Renal cortical epithelial cell (primary cell): ENCODE results near the gene PSMG1. TPM values are rescaled to one million over a fixed set of nuclear protein-coding genes. Genes with fewer than 3 reads are reported as not detected.
"Not testable (repeated sequence)": the region's sequence is repeated elsewhere in the genome, so short reads cannot be mapped to it uniquely, and the experiment has no call there.

Source experiments
- DNase-seq: peaks from one replicate; pipeline ENCODE4 v3.0.0-alpha.2; 2011; ENCODE audit warnings: low read depth
- total RNA-seq: library from RNA; depleted of rRNA; stranded (reverse); fragments of >200 nt; gene quantifications from 2 replicates; pipeline ENCODE4 v1.2.3, GENCODE V29; 2014

Gene PSMG1
- 32.2 and 54.2 TPM in 2 replicates for total RNA-seq

GRCh38 chr21:39183272-39184049 lies at the start of gene PSMG1:
PSMG1 (minus strand) TSS chr21:39183451; CDS start chr21:39183385, 66 bp downstream.
- peak; percentile 72 for DNase-seq

GRCh38 chr21:39232861-39233291 lies 49.6 kb upstream of the PSMG1 start:
- peak; percentile 2 for DNase-seq

GRCh38 chr21:39224930-39225329 lies 41.7 kb upstream of the PSMG1 start:
- DNase-seq, result no peak

GRCh38 chr21:39221997-39222486 lies 38.8 kb upstream of the PSMG1 start:
- no peak for DNase-seq

GRCh38 chr21:39221282-39221996 lies 38.2 kb upstream of the PSMG1 start:
- DNase-seq, result peak; percentile 25

- DNase-seq, result not testable (repeated sequence)
Measured at GRCh38 chr21:39220875-39221274, 37.6 kb upstream of the PSMG1 start.

GRCh38 chr21:39220150-39220549 lies 36.9 kb upstream of the PSMG1 start:
- DNase-seq, result no peak

- DNase-seq, result no peak
Measured at GRCh38 chr21:39218082-39218409, 34.8 kb upstream of the PSMG1 start.

GRCh38 chr21:39217356-39218081 lies 34.3 kb upstream of the PSMG1 start:
- no peak for DNase-seq

- no peak for DNase-seq
Measured at GRCh38 chr21:39216290-39216689, 33.0 kb upstream of the PSMG1 start.

GRCh38 chr21:39215078-39215477 lies 31.8 kb upstream of the PSMG1 start:
- no peak for DNase-seq

GRCh38 chr21:39209334-39209688 lies 26.1 kb upstream of the PSMG1 start:
- DNase-seq, result no peak

GRCh38 chr21:39208624-39209333 lies 25.5 kb upstream of the PSMG1 start:
- DNase-seq, result peak; percentile 23

GRCh38 chr21:39204134-39204533 lies 20.9 kb upstream of the PSMG1 start:
- DNase-seq, result no peak

GRCh38 chr21:39198800-39199199 lies 15.5 kb upstream of the PSMG1 start:
- DNase-seq, result no peak

- no peak for DNase-seq
Measured at GRCh38 chr21:39197448-39198233, 14.4 kb upstream of the PSMG1 start.

- DNase-seq, result no peak
Measured at GRCh38 chr21:39196838-39197237, 13.6 kb upstream of the PSMG1 start.

GRCh38 chr21:39196310-39196709 lies 13.1 kb upstream of the PSMG1 start:
- no peak for DNase-seq

GRCh38 chr21:39193380-39193779 lies 10.1 kb upstream of the PSMG1 start:
- no peak for DNase-seq

GRCh38 chr21:39189857-39190604 lies 6.8 kb upstream of the PSMG1 start:
- DNase-seq, result no peak
